GM21576 (cell line): ENCODE data around the gene DLGAP1.
"Not testable (repeated sequence)": the region's sequence is repeated elsewhere in the genome, so short reads cannot be mapped to it uniquely, and the experiment has no call there.

Experiments
- ATAC-seq: cut with Tn5 transposase; IDR thresholded peaks from one replicate; pipeline ENCODE4 v1.9.1; 2021; ENCODE audit warnings: mild to moderate bottlenecking, moderate library complexity; ENCODE audit not compliant: unreplicated experiment

Gene DLGAP1

DNA sequence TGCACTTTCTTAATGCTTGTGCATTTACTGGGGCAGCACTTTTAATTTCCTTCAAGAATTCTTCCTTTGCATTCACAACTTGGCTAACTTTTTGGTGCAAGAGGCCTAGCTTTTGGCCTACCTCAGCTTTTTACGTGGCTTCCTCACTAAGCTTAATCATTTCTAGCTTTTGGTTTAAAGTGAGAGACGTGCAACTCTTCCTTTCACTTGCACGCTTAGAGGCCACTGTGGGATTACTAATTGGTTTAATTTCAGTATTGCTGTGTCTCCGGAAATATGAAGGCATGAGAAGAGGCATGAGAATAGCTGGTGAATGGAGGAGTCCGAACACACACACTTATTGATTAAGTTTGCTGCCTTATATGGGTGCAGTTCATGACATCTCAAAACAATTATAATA lies 354.1 kb downstream of the DLGAP1 start:
- ATAC-seq = no peak

DNA sequence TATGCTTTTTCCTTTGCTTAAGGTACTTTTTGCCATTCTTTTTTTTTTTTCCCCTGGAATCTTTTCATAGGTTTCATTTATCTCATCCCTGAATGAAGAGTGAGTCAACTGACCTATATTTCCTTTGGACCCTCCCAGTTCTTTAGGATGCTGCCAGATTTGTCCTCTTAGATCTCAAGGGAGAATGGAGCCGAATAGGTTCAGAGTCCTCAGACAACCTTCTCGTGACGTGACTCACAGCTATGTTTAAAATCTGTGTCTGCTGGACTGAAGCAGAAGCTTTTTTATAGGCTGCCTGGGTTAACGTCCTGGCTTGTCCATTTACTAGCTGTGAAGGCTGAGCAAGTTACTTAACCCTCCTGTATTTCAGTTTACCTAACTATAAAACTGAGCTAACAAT lies 358.6 kb downstream of the DLGAP1 start:
- no peak for ATAC-seq

DNA sequence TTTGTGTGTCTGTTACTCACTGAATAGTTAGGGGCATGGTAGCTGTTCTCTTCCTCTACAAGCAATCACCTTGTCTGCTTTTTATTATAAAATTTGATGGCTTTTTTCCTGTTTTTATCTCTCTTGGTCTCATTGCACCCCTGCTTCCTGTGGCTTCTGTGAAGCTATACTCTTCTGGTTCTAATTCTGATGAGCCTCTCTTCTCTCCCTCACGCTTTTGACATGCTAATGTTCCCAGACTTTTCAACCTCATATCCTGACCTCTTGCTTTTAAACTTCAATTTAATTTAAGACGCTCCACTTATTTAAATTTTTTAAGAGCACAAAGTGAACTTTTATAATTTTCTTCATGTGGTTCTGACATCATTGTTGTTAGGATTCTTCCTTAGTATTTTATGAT lies 361.4 kb downstream of the DLGAP1 start:
- no peak for ATAC-seq

DNA sequence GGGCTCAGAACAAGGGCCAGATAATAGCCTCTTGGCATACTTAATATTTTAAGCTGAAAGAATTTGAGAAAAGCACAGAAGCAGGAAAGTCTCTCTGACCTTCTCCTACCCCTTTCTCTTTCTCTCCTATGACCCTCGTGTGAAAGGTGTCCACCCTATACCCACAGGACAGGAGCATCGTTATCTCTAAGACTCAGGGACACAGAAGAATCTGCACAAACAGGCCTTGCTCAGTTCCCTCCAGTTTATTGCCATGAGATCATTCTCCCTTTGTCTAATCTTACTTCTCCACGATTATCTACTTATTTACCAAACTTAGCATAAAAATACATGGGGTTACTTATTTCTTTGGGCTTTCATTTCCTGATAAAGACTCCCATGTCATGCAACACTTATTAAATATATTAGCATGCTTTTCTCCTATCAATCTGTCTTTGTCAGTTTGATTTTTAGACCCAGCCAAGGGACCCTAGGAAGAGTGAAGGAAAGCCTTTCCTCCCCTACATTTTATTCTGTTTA lies 370.7 kb downstream of the DLGAP1 start:
- ATAC-seq = no peak

DNA sequence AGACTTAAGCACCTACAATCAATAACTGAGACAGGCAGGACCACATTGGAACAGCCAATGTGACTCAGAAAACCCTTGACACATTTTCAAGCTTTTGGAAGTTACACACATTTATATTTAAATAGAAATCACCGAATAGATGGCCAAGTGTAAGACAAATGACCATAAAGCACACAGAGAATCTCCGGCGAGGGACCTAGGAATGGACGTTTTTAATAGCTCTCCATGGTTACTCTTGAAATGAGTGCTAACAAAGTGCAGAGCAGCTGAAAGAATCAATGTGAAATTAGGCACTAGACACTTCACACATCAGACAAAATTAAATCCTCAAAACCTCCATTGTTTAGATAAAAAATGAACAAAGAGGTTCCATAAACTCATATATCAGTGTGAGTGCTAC lies 376.9 kb downstream of the DLGAP1 start:
- no peak for ATAC-seq

DNA sequence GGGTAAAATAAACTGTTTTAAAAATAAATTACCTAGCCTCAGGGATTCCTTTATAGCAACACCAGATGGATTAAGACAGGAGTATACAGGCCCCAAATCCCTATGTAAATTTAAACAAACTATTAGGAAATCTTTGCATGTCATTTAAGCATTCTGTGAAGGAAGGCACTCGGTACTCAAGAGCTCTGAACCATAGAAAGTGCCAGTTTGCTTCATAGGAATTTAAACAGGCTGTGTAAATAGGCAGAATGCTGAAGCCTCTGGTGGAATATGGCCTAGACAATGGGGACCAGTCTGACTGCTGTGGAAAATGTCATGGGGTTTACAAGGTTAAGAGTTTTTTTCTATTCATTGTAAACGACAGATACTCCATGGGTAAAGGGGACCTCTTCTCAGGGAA lies 377.4 kb downstream of the DLGAP1 start:
- ATAC-seq = no peak

DNA sequence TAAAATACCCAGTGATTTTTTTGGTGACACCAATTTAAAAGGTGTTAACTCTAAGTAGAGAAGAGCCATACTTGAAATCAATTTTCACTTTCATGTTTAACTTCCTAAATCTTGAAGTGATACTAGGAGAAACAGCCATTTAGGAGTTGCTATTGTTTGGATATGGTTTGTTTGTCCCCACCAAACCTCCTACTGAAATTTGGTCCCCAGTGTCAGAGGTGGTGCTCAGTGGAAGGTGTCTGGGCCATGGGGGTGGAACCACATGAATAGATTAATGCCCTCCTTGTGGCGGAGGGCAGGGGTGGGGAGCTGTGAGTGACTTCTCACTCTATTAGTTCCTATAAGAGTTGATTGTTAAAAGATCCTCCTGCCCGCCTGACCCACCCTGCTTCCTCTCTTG lies 377.9 kb downstream of the DLGAP1 start:
- no peak for ATAC-seq

DNA sequence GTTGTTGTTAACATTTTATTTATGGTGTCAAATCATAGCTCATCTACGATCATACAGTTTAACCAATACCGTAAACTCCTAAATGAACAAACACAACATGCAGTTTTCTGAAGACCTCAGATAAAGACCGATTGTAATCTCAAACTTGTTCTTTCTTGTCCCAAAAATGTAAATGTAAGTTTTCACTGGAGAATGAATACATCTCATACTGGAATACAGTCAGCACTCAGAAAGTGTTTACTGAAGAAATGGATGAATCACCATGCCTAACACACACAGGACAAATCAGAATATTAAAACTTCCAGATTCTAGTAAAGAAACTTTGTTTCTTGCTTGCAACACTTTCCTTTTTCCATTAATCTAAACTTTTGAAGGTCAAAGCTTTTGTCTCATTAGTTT lies 380.5 kb downstream of the DLGAP1 start:
- no peak for ATAC-seq

DNA sequence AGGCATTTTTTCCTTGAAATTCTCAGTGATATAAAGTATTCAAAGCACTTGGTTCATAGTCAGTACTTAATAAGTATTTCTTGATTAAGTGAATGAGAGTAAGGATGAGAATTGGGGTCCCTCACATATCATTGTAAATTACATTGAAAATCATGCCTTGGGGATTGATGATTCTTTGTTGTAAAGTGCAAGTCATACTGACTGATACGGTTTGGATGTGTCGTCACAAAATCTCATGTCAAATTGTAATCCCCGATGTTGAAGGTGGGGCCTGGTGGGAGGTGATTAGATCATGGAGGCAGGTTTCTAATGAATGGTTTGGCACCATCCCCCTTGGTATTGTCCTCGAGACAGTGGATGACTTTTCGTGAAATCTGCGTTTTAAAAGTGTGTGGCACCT lies 385.9 kb downstream of the DLGAP1 start:
- ATAC-seq = no peak

DNA sequence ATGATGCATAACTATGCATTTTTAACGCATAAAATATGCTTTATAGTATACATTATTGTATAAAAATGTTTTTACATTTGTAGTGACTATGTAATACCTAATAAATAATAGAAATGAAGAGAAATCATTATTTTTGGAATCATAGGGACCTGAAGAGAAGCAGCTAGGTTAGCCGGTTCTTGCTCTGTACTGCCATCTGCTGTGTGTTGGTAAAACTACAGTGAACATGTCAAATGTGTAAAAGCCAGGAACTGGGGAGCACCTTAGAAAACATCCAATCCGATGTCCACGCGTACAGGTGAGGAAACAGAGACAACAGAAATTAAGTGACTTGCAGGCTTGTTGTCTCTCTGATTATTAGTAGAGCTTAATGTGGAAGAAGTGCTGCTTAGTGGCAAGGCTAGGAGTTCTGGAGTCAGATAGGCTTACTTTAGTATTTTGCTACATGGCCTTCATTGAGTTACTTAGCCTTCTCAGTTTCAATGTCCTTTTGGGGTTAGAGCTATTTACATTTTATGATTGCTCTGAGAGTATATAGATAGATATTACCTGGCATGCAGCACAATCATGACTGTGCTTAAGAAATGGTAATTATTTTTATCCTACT lies 386.5 kb downstream of the DLGAP1 start:
- ATAC-seq = peak; percentile 69

DNA sequence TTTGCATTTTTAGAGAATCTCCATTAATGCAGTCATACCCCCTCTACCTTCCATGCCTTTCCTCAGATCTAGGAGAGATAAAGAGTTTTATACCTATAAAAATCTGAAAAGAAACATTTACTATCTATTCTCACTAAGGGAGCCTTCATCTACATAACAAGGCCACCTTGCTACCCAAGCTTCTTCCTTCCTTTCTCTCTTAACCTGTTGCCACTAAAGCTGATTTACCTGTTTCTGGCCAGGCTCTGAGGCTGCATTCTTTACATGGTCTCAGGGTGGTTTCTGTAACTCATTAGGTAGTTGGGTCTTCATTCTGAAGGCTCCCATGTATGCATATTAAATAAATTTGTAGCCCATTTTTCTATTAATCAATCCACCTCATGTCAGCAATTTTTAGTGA lies 391.6 kb downstream of the DLGAP1 start:
- ATAC-seq = no peak

DNA sequence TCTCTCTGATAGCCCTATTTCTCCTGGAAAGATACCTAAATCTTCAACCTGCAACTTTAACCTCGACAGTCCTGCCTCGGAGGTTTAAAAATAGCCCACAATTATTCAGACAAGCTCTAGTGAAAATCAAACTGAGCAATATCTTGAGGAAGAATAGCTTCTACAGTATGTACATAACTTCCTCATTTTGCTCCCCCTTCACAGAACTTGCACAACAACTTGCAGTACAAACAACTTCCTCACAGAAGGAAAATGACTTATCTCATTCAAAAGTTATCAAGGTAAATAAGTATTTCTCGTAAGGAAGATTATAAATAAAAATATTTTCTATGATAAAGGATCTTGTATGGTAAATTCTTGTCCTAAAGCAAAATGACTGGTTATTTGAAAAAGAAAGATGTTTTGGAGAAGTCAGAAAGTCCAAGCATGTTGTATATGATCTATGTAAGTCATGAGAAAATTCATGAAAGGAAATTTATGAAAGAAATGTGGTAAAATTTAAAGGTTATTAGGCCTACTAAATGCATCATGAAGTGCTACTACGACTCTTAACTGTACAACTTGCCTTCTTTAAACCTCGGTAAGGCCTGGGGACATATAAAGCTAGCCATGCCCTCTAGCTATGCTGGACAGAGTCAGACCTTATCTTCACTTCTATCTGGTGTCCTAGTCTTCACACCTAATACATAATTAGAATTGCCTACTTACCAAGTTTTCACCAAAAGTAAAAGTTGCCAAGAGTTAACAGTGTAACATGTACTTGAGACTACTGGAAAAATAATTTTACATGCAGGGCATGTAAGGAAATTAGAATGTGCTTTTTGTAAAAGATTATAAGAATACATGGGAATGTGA lies 394.5 kb downstream of the DLGAP1 start:
- no peak for ATAC-seq

DNA sequence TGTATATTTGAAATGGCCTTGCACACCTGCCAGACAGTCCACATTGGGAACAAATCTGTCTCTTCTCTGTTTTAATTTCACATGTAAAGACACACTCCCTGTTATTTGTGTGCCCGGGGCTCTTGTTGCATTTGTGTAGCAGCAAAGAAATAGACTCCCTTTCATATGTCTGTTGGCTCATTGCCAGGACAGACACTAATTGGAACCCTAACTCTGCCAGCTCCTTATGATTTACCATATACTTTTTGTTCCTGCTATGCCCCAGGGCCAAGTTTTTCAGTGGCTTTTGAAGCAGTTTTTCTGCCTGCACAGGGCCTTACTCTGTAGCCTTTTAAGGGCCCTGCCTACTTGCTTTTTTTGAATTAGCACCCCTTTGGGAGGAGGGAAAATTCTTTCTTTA lies 396.9 kb downstream of the DLGAP1 start:
- ATAC-seq = no peak

DNA sequence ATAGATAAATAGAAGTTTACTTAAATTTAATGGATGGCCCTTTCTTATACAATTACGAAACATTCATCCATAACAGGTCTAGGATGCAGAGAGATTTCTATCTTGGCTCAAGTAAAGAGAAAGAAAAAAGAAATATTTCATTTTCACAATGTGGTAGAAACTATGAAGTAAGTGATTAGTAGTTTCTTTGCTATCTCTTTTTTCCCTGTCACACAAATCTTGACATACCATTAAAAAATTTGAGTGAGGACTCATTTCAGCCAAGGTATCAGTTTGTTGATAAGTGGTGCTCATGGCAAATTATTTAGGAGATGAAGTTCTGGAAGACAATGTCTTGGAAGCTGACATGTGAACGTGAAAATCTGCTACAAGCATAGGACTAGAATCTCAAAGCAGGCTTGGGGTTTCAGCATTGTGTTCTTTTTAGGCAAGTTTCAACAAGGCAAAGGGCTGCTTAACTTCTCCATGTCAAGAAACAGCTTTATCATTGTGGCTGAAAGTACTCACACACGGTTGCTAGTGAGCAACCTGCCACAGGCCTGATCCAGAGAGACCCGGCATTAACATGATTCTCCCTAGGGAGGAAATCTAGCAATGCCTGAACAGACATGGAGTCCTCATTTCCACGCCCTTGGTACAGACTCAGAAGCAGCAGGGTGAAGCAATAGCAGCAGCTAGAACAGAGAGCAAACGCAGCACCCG lies 414.6 kb downstream of the DLGAP1 start:
- no peak for ATAC-seq

DNA sequence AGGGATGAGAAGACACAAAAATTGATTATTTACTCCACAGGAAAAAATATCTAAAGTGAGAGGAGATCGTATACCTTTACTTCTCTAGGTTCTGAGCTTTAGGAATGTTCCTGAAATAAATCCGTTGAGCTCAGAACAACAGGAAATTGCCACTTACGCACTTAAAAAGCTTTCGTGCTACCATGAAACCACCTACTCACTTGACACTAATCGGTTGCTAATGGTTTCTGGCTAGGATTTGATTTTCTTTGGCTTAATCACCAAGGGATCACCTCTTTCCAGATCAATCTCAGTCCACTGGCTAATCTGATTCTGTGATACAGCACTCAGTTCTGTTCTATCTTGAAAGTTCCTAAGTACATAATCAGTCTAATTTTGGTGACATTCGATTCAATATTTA lies 419.6 kb downstream of the DLGAP1 start:
- no peak for ATAC-seq

DNA sequence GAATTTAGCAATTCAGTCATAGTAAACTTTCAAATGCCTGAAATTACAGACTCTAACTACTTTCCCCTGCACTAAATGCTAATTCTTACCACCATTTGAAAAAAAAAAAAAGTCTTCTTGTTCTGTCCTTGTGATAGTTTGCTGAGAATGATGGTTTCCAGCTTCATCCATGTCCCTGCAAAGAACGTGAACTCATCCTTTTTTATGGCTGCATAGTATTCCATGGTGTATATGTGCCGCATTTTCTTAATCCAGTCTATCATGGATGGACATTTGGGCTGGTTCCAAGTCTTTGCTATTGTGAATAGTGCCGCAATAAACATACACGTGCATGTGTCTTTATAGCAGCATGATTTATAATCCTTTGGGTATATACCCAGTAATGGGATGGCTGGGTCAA lies 420.3 kb downstream of the DLGAP1 start:
- ATAC-seq = not testable (repeated sequence)

DNA sequence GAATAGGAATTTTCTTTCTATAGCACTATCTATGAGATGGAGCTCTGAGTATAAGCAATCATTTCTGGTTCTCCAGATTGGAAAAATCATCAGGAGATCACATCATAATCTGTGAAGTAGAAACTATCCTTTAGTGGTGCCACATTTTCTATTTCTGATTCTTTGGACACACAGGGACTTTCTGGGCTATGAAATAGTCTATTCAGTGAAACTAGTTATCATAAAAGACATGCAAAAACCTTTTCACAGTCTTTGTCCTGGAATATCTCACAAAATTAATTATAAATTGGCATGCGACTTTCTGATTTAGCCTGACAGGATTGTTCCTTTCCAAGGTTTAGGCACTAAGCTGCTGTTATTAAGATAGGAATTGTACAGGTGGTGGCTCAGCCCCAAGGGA lies 428.6 kb downstream of the DLGAP1 start:
- ATAC-seq = no peak

DNA sequence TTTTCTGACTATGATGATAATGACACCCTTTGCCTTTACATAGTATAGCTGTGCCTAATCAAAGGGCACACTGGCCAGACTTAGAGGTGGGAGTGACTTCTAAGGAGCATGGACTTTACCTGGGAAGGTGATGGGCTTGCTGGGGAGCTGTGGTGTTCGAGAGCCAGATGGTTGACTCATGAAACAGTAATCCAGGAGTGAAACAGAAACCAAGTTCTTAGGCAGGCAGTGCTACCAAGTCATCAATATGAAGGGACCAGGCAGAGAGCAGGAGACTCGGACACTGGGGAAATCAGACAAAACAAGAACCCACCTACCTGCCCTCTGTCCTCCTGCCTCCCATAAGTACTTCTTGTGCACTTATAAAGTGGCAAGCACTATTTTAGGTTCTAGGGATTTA lies 430.4 kb downstream of the DLGAP1 start:
- ATAC-seq = no peak

DNA sequence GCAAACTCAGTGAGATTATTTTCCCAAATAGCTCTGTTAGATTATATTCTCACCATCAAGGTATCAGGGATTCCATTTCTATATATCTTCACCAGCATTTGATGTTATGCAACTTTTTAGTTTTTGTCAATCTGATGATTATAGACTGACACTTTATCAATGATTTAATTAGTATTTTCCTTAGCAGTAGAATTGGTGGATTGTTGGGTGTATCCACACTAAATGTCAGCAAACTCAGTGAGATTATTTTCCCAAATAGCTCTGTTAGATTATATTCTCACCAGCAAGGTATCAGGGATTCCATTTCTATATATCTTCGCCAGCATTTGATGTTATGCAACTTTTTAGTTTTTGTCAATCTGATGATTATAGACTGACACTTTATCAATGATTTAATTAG lies 432.4 kb downstream of the DLGAP1 start:
- not testable (repeated sequence) for ATAC-seq

DNA sequence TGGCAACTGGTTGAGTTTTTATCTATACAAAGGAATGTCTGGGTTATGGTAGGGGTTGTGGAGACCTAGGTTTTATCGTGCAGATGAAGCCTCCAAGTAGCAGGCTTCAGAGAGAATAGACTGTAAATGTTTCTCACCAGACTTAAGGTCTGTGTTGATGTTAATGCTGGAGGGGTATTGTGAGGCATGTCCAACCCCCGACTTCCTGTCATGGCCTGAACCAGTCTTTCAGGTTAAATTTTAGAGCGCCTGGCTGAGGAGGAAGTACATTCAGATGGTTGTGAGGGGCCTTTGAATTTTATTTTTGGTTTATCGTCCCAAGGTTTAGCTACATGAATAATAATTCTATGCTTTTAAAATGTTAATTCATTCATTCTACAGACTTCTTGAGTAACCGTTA lies 435.1 kb downstream of the DLGAP1 start:
- no peak for ATAC-seq

DNA sequence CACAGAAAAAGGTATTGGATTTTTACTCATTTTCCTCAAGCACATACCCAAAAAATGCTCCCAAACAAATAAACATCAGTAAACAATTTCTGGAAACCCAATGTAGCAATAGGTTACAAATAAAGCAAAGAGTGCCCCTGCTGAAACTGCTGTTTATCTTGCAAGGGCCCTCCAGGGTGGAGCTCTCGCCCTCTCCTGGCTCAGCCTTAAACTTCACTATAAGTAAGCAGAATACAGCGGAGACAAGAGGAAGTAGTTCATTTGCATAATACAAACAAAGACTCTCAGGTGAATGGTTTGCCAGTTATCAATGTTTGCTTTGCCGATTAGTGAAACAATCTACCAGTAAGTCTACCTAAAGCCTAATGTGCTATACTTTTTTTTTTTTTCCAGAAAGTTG lies 437.6 kb downstream of the DLGAP1 start:
- peak; percentile 86 for ATAC-seq
